HG02884 (cell line): ENCODE results near the gene SPI1.
"Not testable (repeated sequence)": the region's sequence is repeated elsewhere in the genome, so short reads cannot be mapped to it uniquely, and the experiment has no call there.

Experiments used
- ATAC-seq: cut with Tn5 transposase; IDR thresholded peaks from one replicate; pipeline ENCODE4 v1.9.1; 2021; ENCODE audit warnings: mild to moderate bottlenecking, moderate library complexity; ENCODE audit not compliant: unreplicated experiment

The SPI1 gene

DNA sequence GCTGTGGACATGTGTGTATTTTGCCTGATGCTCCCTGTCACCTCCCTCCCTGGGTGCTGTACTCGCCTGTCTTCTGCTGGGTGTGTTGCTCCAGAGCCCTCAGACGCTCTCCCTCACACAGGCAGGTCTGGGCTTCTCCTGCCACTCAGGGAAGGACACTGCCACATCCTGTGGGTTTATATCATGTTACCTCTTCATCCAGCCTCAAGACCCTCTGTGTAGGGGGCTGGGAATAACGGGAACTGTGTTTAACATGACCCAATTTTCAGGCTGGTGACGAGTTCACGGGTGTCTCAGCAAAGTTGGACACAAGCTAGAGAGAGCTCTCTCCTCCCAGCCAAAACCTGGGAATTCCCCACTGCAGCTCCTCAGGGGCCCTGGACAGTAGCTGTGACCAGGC, 50.4 kb downstream of the SPI1 start:
- no peak for ATAC-seq

DNA sequence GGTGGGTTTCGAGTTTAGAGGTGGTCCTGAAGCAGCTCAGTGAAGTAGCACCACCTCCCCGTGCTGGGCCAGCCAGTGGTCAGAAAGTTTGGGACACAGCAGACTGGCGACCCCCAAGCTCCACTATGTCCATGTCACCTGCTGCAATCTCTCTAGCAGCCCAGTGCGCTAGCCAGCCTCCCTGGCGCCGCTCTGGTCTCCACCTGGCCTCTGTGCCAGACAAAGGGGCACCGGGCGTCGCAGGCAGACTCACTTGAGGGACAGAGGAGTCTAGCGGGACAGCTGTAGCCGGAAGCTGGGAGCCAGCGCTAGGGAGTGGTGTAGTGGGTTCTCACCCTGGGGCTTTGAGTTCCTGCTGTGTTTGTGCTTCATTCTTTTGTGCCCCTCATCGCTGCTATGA, 51.3 kb downstream of the SPI1 start:
- ATAC-seq, result no peak

DNA sequence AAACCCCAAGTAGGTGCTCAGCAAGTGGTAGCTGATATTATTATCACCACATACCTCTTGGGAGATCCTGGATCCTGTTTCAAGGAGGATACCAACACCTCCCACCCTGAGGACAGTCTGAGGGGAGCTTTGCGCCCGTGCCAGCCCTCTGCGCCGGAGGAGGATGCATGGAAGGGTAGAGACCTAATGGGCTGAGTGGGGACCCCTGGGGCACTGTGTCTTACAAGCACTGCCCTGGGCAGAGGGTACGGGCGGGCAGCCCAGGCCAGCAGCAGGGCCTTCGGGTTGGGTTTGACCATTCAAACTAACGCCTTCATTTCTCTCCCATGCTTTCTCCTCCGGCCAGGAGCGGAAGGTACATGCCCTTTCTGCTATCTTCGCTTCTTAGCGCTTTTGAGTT, 52.1 kb downstream of the SPI1 start:
- no peak for ATAC-seq

GRCh38 chr11:47325271-47326041, 52.9 kb downstream of the SPI1 start:
- ATAC-seq, result no peak

DNA sequence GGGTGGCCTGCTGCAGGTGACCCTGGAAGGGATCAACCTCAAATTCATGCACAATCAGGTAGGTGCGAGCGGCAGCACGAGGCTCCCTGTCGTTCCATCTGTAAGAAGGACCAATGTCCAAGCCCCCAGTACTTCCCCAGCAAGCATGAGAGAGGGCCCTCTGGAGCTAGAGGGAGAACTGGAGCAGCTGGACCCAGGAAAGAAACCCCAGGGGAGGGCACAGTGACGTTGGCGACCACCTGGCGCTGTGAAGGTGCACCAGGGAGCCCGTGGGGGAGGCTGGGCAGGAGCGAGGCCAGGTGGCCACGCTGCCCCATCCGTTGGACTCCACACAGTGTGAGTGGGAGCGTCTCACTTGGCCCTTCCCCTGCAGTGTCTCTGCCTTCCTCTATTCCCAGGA, 53.8 kb downstream of the SPI1 start:
- ATAC-seq, result no peak

DNA sequence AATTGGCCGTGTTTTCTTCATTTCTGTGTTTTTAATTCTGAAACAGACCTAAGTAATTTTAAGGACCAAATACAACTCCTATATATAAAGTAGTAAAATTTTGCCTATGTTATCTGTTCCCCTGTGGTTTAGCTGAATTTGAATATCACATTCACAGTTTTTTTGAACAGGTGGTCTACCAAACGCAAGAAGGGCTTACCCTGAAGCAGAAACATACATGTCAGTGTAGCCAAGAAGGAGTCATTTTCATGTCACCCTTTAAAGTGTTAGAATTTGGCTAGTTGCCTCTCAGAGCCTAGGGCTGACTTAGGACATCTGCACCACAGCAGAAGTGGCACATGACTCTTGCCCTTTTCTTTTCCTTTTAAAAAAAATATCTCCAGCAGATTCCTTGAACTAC, 60.2 kb downstream of the SPI1 start:
- no peak for ATAC-seq

DNA sequence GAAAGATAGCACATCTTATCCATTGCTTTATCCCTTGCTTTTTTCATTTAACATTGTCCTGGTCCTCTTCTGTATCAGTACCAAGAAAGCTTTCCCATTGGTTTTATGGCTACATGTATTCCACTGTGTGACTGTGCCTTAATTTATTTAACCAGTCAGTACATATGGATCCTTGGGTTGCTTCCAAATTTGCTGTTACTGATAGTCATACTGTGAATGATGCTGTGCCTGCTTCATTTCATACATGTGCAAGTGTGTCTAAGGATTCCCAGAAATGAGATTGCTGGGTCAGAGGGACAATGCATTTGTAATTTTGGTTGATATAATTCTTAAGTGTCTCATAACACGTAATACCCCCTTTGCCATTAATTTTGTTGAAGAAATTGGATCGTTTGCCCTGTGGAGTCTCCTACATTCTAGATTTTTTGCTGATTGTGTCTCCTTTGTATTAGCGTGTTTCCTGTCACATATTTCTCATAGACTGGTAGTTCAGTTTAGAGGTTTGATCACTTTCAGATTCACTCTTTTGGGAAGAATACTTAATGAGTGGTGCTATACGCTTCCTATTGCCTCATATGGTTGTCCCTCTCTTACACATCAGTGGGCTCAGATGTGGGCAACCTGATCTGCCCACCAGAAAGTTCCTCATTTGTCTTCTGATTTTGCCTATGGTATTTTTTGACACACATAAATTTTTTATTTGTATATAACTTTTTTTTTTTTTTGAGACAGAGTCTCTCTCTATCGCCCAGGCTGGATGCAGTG, 61.1 kb downstream of the SPI1 start:
- peak; percentile 65 for ATAC-seq

GRCh38 chr11:47316501-47316900, 61.8 kb downstream of the SPI1 start:
- not testable (repeated sequence) for ATAC-seq

- ATAC-seq, result no peak
Measured at GRCh38 chr11:47314992-47315391, 63.4 kb downstream of the SPI1 start.

DNA sequence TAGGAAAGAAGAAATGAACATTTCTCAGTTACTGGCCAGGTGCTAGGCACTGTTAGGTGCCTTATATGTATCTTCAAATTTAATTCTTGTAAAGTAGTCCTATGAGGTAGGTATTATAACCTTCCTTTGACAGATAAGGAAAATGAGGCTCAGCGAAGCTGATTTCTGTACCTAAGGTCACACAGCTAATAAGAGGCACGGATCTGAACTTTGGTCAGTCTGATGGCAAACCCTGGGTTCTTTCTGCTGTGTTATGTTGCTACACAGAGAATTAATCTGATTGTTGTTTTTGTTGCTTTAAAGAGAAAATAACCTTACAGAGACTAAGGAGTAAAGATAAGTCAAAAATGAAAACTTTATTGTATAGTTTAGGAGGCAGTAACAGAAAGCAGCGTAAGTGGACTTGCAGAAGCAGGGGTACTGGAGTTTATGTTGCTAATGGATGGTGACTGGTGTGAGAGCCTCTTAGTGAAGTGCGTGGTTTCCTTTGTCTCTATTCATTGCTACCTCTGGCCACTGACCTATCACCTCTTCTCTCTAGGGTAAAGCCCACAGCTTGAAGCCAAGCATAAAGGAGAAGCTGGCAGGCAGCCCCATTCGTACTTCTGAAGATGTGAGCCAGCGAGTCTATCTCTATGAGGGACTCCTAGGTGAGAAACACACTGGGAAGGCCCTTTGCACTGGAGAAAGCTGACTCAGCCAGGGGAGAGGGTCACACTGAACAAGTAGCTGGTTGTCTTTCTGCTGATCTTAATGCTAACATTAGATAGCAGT, 70.1 kb downstream of the SPI1 start:
- no peak for ATAC-seq

DNA sequence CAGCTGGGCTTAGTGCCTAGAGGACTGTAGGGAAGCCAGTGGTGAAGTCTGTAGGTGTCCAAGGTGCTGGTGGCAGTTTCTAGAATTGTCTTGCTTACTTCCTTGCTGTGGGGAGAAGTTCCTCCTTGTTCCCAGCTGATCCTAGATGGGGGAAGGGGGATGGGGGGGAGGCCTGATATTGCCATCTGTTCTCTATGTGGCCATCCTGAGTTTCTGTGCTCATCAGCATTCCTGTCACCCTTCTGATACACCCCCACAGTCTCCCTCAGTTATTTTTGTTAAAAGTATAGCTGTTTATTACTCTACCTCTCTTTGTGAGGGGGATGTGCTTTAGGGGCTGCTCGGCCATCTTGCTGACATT, 71.9 kb downstream of the SPI1 start:
- no peak for ATAC-seq

DNA sequence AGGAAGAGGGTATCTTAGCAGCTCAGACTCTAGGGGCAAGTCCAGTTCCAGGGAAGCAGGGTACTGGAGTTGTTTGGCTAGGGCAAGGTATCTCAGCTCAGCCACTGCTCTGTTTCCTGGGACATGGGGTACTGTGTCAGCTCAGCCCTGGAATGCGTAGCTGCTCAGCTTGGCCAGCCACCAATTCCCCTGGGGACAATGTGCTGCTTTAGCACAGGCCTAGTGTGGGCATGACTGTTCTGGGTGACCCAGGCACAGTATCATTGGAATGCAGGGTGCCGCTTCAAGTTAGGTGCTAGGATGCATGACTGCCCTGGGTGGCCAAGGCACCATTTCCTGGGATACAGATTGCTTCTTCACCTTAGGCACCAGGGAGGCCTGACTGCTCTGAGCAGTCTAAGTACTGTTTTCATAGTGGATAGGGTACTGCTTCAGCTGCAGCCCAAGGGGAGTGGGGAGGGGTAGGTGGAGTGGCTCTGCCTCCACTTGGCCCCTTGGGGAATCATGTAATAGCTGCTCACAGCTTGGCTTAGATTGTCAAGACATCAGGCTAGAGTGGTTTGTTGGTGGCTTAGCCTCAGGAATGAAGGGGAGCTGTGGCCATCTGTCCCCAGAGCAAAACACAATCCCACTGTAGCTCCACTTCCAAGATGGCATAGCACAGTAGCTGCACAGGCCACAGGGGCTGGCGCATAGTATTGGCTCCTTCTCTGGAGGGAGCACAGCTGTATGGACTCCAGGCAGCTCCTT, 72.4 kb downstream of the SPI1 start:
- no peak for ATAC-seq
